ENCODE data around the gene POU5F1. TPM values are rescaled to one million over a fixed set of nuclear protein-coding genes. Genes with fewer than 3 reads are reported as not detected.

The POU5F1 gene
- total and polyA plus RNA-seq, 2 of the 4 experiments (the other 2 are of a cell fraction), result not detected

- in situ Hi-C loops (cut with MboI; ENCODE audit: low sequenced_read_pairs), result no loop called here
- H4K8ac ChIP-seq (ENCODE audit: low read depth in 2 of 2, low read length in 2 of 2), result no peak overlapping the region
- H3K56ac ChIP-seq (ENCODE audit: extremely low read depth, insufficient read depth, low read length), result no peak overlapping the region
- ATAC-seq (ENCODE audit: low read depth) (no peak), DNase-seq (no peak)
- no peak overlapping the region for H3K27ac ChIP-seq (ENCODE audit: insufficient read depth, low read length)
- no peaks in the 10 kb centered on the region for H3K9me3 ChIP-seq (ENCODE audit: control insufficient read depth, insufficient read depth, low read length)
- ChIA-PET POLR2A (ENCODE audit: unreplicated experiment) (no interaction called here), CTCF (no interaction called here)
- H3K36me3 ChIP-seq (ENCODE audit: control insufficient read depth, insufficient read depth, low read length), result no peaks in the 10 kb centered on the region
- no peak overlapping the region for H3K18ac ChIP-seq (ENCODE audit: low read depth, low read length)
- no peak overlapping the region for H2BK5ac ChIP-seq (ENCODE audit: low read depth, low read length, poor library complexity, severe bottlenecking)
- peaks cover under 1% of the 10 kb centered on the region; the same call in 1 of the 2 replicates for H3K9me1 ChIP-seq (ENCODE audit: insufficient read depth, low read length)
- H3K9ac ChIP-seq (ENCODE audit: low read depth, low read length), result no peak overlapping the region
- H2BK15ac ChIP-seq (ENCODE audit: low read depth, low read length), result no peak overlapping the region
- no peak overlapping the region for H2AK9ac ChIP-seq (replicated peaks; ENCODE audit: low read depth, low read length, poor library complexity)
- no peak overlapping the region for H2BK120ac ChIP-seq (ENCODE audit: low read depth, low read length)
- no peak for TF ChIP-seq MAZ (IDR thresholded peaks at IDR 0.05; ENCODE audit: borderline replicate concordance, low read depth, low read length)
- no peak for TF ChIP-seq MXI1 (IDR thresholded peaks at IDR 0.05; ENCODE audit: borderline replicate concordance, low read depth, low read length)
- no peak for TF ChIP-seq POLR2A (IDR thresholded peaks at IDR 0.05; ENCODE audit: low read depth, low read length)
- no peak for TF ChIP-seq CTCF (conservative IDR thresholded peaks at IDR 0.05; ENCODE audit: low read depth, low read length)
- no peak for TF ChIP-seq SMC3 (IDR thresholded peaks at IDR 0.05; ENCODE audit: low read depth, low read length)
- TF ChIP-seq CEBPB (IDR thresholded peaks at IDR 0.05; ENCODE audit: low read depth, low read length), result no peak
- no peak for TF ChIP-seq MAFK (IDR thresholded peaks at IDR 0.05; ENCODE audit: low read depth, low read length)
- no peak for TF ChIP-seq RAD21 (IDR thresholded peaks at IDR 0.05; ENCODE audit: low read length)
- TF ChIP-seq, protein P1, sequence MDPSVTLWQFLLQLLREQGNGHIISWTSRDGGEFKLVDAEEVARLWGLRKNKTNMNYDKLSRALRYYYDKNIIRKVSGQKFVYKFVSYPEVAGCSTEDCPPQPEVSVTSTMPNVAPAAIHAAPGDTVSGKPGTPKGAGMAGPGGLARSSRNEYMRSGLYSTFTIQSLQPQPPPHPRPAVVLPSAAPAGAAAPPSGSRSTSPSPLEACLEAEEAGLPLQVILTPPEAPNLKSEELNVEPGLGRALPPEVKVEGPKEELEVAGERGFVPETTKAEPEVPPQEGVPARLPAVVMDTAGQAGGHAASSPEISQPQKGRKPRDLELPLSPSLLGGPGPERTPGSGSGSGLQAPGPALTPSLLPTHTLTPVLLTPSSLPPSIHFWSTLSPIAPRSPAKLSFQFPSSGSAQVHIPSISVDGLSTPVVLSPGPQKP (IDR thresholded peaks at IDR 0.05; ENCODE audit: borderline replicate concordance, low read depth, low read length), result no peak
- TF ChIP-seq FOS (IDR thresholded peaks at IDR 0.05; ENCODE audit: low read depth, low read length), result no peak
- no peak for TF ChIP-seq CHD1 (IDR thresholded peaks at IDR 0.05; ENCODE audit: low read depth, low read length)
- TF ChIP-seq BHLHE40 (IDR thresholded peaks at IDR 0.05; ENCODE audit: low read depth, low read length), result no peak
- no peak for TF ChIP-seq RCOR1 (IDR thresholded peaks at IDR 0.05; ENCODE audit: insufficient replicate concordance, low read length)
- no peak for TF ChIP-seq NFE2L2 (IDR thresholded peaks at IDR 0.05; ENCODE audit: low read depth, low read length)
- peaks cover 0 to 7% of the 10 kb centered on the region in 2 experiments; a peak in 1 of 4 replicates for H3K79me1 ChIP-seq (ENCODE audit: low read depth in 1 of 2, low read length in 2 of 2)
- H3K4ac ChIP-seq (ENCODE audit: low read depth, low read length), result no peak overlapping the region
- no peak overlapping the region for H3K4me3 ChIP-seq (ENCODE audit: insufficient read depth, low read depth, low read length)
- no CpG with 5 or more reads among the region's 2 CpGs for WGBS, 2 experiments (ENCODE audit: extremely low coverage in 2 of 2, insufficient read length in 1 of 2)
- no peak overlapping the region for H2BK20ac ChIP-seq (ENCODE audit: low read depth, low read length)
- no peak overlapping the region for H3K23ac ChIP-seq (ENCODE audit: low read depth, low read length)
- H2AFZ ChIP-seq (replicated peaks; ENCODE audit: low read length, poor library complexity), result no peak overlapping the region
- H4K20me1 ChIP-seq (ENCODE audit: insufficient read depth, low read length), result no peaks in the 10 kb centered on the region
- peaks cover 6% of the 10 kb centered on the region for H3K27me3 ChIP-seq (ENCODE audit: control insufficient read depth, insufficient read depth, low read length)
- no peak overlapping the region for H4K91ac ChIP-seq (ENCODE audit: insufficient read depth, low read depth, low read length)
- no peak overlapping the region for H4K5ac ChIP-seq (ENCODE audit: low read depth, low read length)
- dilution Hi-C loops (cut with HindIII; ENCODE audit: low sequenced_read_pairs, unreplicated experiment), result no loop called here
- BruUV-seq (replicated peaks), result no TSS peak
- peaks cover 2% of the 10 kb centered on the region; the same call in 1 of the 2 replicates for H3K4me1 ChIP-seq (ENCODE audit: control insufficient read depth, insufficient read depth, low read length)
- intact Hi-C loops (cut with micrococcal nuclease), result no loop called here
- no peak overlapping the region for H2AK5ac ChIP-seq (ENCODE audit: low read depth, low read length)
- no peak overlapping the region for H3K14ac ChIP-seq (replicated peaks; ENCODE audit: low read depth, low read length)
- H3K4me2 ChIP-seq (ENCODE audit: low read depth, low read length), result no peak overlapping the region
Observed at GRCh38 chr6:31208506-31208905, 38.0 kb upstream of the POU5F1 start.
